ENCODE measurements around the gene DPH3.

- TF ChIP-seq SRF (IDR thresholded peaks at IDR 0.05; ENCODE audit: low read depth, low read length) (no peak), EZH2 (IDR thresholded peaks at IDR 0.05; ENCODE audit: low read depth, low read length, severe bottlenecking) (no peak), CTCF (IDR thresholded peaks at IDR 0.05; ENCODE audit: control extremely low read depth in 1 of 3, insufficient read depth in 1 of 3, low read depth in 1 of 3, low read length in 3 of 3) (no peak), GABPA (IDR thresholded peaks at IDR 0.05; ENCODE audit: borderline replicate concordance, insufficient read depth, low read length) (no peak), POLR2A (IDR thresholded peaks at IDR 0.05; ENCODE audit: control extremely low read depth in 1 of 2, low read depth in 2 of 2, low read length in 2 of 2) (no peak), FOSL1 (IDR thresholded peaks at IDR 0.05; ENCODE audit: insufficient read depth, low read depth, low read length) (no peak), JUND (IDR thresholded peaks at IDR 0.05; ENCODE audit: low read length) (no peak), POLR2AphosphoS5 (IDR thresholded peaks at IDR 0.05; ENCODE audit: low read depth, low read length) (no peak), TAF1 (IDR thresholded peaks at IDR 0.05; ENCODE audit: low read depth, low read length) (no peak), NRF1 (IDR thresholded peaks at IDR 0.05; ENCODE audit: low read depth, low read length) (no peak), CBX5 (IDR thresholded peaks at IDR 0.05; ENCODE audit: low read depth, low read length) (no peak)
Measured at GRCh38 chr3:16299746-16300145, 35.0 kb upstream of the DPH3 start.
